Epithelial cell of proximal tubule (primary cell): ENCODE results near the gene LRIG2. TPM values are rescaled to one million over a fixed set of nuclear protein-coding genes. Genes with fewer than 3 reads are reported as not detected.

ENCODE experiments used
- DNase-seq: peaks from one replicate; pipeline ENCODE4 v3.0.0-alpha.2; 2011; ENCODE audit warnings: low read depth
- H3K4me3 ChIP-seq: 2 replicates; pipeline ENCODE4 v1.5.1; 2011; ENCODE audit warnings: low read depth, mild to moderate bottlenecking, low read length
- CTCF ChIP-seq: conservative IDR thresholded peaks from 2 replicates; pipeline ENCODE4 v1.5.1; 2012; ENCODE audit warnings: low read depth, mild to moderate bottlenecking, low read length
- total RNA-seq: library from RNA; depleted of rRNA; stranded (reverse); fragments of >200 nt; gene quantifications from 2 replicates; pipeline ENCODE4 v1.2.3, GENCODE V29; 2015

Gene LRIG2
- total RNA-seq, 1 donor from 2014 or later: 3.9 TPM

GRCh38 chr1:113091988-113092594 is 19.1 kb downstream of the LRIG2 start:
- H3K4me3 ChIP-seq: no peak overlapping the region

GRCh38 chr1:113094506-113094905 is 21.5 kb downstream of the LRIG2 start:
- DNase-seq: no peak
- H3K4me3 ChIP-seq: no peak overlapping the region
- TF ChIP-seq CTCF: no peak

More at GRCh38 chr1:113091988-113092594, 19.1 kb downstream of the LRIG2 start:
- no peak for TF ChIP-seq CTCF
- no peak for DNase-seq

DNA sequence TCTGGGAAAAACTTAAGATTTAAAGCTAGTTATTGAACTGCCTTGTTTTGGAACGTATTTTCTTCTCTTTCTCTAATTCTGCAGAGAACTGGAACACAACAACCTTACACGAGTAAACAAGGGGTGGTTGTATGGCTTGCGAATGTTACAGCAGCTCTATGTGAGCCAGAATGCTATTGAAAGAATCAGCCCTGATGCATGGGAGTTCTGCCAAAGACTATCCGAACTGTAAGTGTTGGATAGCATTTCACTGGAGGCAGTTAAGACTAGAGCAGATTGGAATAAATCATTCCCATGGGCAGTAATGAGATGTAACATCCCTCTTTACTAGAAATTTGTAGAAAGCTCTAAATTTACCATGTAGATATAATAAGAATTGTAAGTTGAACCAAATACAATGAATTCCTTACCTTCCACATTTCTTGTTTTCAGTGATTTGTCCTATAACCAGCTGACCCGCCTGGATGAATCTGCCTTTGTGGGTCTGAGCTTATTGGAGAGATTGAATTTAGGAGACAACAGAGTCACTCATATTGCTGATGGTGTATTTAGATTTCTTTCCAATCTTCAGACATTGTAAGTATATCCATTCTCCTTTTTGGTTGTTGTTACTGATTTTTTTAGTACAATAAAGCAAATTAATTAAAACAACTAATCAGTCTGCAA is 22.9 kb downstream of the LRIG2 start:
- no peak overlapping the region for H3K4me3 ChIP-seq
- no peak for TF ChIP-seq CTCF
- no peak for DNase-seq

DNA sequence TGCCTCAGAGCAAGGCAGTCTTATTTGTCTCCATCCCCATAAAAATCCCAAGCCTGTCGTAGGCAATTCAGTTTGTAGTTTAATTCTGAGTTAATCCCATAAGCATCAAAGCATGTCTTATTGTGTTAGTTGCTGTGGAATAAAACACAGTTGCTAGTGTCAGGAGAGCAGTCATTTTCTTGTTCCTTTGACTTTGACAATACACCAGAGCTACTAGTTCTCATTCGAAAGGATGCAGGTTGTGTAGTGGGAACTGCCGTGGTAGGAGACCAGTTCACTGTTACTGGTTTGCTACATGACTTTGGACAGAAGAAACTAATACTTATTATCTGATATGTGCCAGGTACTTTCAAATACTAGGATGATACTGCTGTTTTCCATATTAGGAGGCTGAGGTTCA is 23.5 kb downstream of the LRIG2 start:
- TF ChIP-seq CTCF: no peak
- no peak for DNase-seq

GRCh38 chr1:113101588-113101987 is 28.6 kb downstream of the LRIG2 start:
- H3K4me3 ChIP-seq: no peak overlapping the region
- TF ChIP-seq CTCF: no peak
- no peak for DNase-seq

More for the DNA sequence above, 23.5 kb downstream of the LRIG2 start:
- no peak overlapping the region for H3K4me3 ChIP-seq

GRCh38 chr1:113103048-113103447 is 30.1 kb downstream of the LRIG2 start:
- no peak for DNase-seq
- no peak for TF ChIP-seq CTCF
- no peak overlapping the region for H3K4me3 ChIP-seq

DNA sequence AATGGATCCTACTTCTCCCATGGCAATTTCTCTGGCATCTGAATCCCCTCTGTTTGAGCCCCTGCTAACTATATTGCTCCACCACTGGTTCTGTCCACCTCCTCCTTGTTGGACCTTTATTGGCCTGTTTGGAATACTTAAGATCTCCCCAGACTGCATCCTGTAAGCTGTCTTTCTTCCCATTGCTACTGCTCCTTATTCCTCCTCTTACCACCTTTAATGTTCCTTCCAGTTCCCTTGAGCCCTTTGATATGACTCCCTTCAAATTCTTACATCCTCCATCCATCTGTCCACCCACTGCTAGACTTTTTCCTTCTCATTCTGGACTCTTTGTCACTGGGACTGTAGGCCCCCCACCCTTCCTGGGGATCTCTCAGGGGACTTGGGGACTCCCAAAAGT is 31.0 kb downstream of the LRIG2 start:
- no peak for DNase-seq
- no peak for TF ChIP-seq CTCF
- no peak overlapping the region for H3K4me3 ChIP-seq
